Heart left ventricle (tissue), 13 donors: ENCODE results near the gene ANP32D.
"Not testable (repeated sequence)": the region's sequence is repeated elsewhere in the genome, so short reads cannot be mapped to it uniquely, and the experiment has no call there.

Experiments used
- POLR2A ChIP-seq, 2 donors: fragments of 450-650 bp; IDR thresholded peaks; one replicate each; pipeline ENCODE4 v1.6.1; 2017; ENCODE audit warnings: antibody characterized with exemption in 2 of 2, mild to moderate bottlenecking in 2 of 2, moderate library complexity in 2 of 2
- TF ChIP-seq, protein P1 (sequence below), 12 donors: fragments of 200-600 bp; sonication (generic) in 4 of 12; IDR thresholded peaks; one replicate each; pipeline versions ENCODE4 v1.5.0 to v1.8.0; 2018 to 2022; ENCODE audit warnings: antibody characterized with exemption in 12 of 12, mild to moderate bottlenecking in 5 of 12
- donor health status: ischemic (EF 13 %, LVEDD 7.1; RV severe dilation, severe dysfunction).
- donor health status: DM: no; HTN: yes; CAD: no.
- donor health status: DM: no; HTN: no; CAD: no.
- donor health status: ischemic (EF 25% LVEDD 6.9; RV normal size, moderate dysfunction).
- donor health status: ischemic (EF 25% LVEDD 5.7; RV mildly dilated, moderate dysfunction).
- donor health status: ischemic (EF 35%, LVEDD 5.7; RV mildly dilated, moderate dysfunction).
- donor health status: nonischemic (EF 11% LVEDD 7.7; RV severe dilation, severe dysfunction).
- donor health status: DM: yes; HTN: yes; CAD: no.
- donor health status: PGD.
- donor health status: ischemic (EF 29% LVEDD 5.4; RV normal size, mild dysfunction).
- donor health status: nonischemic (EF 23%, LVEDD 6.1; RV moderate dilation, normal function).

DNA sequence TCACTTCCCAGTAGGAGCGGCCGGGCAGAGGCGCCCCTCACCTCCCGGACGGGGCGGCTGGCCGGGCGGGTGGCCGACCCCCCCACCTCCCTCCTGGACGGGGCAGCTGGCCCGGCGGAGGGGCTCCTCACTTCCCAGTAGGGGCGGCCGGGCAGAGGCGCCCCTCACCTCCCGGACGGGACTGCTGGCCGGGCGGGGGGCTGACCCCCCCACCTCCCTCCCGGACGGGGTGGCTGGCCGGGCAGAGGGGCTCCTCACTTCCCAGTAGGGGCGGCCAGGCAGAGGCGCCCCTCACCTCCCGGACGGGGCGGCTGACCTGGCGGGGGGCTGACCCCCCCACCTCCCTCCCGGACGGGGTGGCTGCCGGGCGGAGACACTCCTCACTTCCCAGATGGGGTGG lies 27.9 kb downstream of the ANP32D start:
- TF ChIP-seq, protein P1, sequence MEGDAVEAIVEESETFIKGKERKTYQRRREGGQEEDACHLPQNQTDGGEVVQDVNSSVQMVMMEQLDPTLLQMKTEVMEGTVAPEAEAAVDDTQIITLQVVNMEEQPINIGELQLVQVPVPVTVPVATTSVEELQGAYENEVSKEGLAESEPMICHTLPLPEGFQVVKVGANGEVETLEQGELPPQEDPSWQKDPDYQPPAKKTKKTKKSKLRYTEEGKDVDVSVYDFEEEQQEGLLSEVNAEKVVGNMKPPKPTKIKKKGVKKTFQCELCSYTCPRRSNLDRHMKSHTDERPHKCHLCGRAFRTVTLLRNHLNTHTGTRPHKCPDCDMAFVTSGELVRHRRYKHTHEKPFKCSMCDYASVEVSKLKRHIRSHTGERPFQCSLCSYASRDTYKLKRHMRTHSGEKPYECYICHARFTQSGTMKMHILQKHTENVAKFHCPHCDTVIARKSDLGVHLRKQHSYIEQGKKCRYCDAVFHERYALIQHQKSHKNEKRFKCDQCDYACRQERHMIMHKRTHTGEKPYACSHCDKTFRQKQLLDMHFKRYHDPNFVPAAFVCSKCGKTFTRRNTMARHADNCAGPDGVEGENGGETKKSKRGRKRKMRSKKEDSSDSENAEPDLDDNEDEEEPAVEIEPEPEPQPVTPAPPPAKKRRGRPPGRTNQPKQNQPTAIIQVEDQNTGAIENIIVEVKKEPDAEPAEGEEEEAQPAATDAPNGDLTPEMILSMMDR (IDR thresholded peaks at IDR 0.05): not testable (repeated sequence)
- not testable (repeated sequence) for TF ChIP-seq POLR2A (IDR thresholded peaks at IDR 0.05)
